GM12872 (cell line): Measurements from ENCODE around the gene SNX17.
A peak's percentile ranks its signal among the peaks of the same experiment; 100 is the strongest.

Experiments
- CTCF ChIP-seq: IDR thresholded peaks from 3 replicates; pipeline ENCODE4 v1.5.1; 2011; ENCODE audit warnings: low read depth, mild to moderate bottlenecking, low read length, moderate library complexity; ENCODE audit not compliant: insufficient read depth

SNX17 gene

GRCh38 chr2:27393225-27393624 lies 22.8 kb downstream of the SNX17 start:
- TF ChIP-seq CTCF: no peak

- no peak for TF ChIP-seq CTCF
These were observed 28.5 kb downstream of the SNX17 start for GRCh38 chr2:27398962-27399361.

GRCh38 chr2:27400348-27401135 lies 30.1 kb downstream of the SNX17 start:
- TF ChIP-seq CTCF: no peak

GRCh38 chr2:27407798-27408491 lies 37.5 kb downstream of the SNX17 start:
- peak; percentile 39; the same call in 2 of the 3 replicates for TF ChIP-seq CTCF

- no peak for TF ChIP-seq CTCF
These were observed 38.3 kb downstream of the SNX17 start for GRCh38 chr2:27408601-27409320.

GRCh38 chr2:27409321-27410073 lies 39.1 kb downstream of the SNX17 start, which contains the start of gene PPM1G:
PPM1G (minus strand) TSS chr2:27409591; CDS start chr2:27409422, 169 bp downstream.
- TF ChIP-seq CTCF: no peak
